Mesenteric fat pad (tissue), 1 donor: Measurements from ENCODE around the gene PGLYRP2. TPM values are rescaled to one million over a fixed set of nuclear protein-coding genes. Genes with fewer than 3 reads are reported as not detected.
A peak's percentile ranks its signal among the peaks of the same experiment; 100 is the strongest.

Experiments
- DNase-seq: peaks from one replicate; pipeline ENCODE4 v3.0.0-alpha.2; 2020; ENCODE audit warnings: low spot score
- total RNA-seq: library from RNA; stranded (reverse); fragmentation: NEBNext Ultra II Directional; extraction: Animal tissue kit (Norgen Biotek cat#: 25700); gene quantifications from one replicate; pipeline ENCODE4 v1.2.1, GENCODE V29; 2021
- donor health status: DM: yes; HTN: yes; CAD: no.

PGLYRP2 gene
- total RNA-seq, 1 donor from 2014 or later, result not detected

DNA sequence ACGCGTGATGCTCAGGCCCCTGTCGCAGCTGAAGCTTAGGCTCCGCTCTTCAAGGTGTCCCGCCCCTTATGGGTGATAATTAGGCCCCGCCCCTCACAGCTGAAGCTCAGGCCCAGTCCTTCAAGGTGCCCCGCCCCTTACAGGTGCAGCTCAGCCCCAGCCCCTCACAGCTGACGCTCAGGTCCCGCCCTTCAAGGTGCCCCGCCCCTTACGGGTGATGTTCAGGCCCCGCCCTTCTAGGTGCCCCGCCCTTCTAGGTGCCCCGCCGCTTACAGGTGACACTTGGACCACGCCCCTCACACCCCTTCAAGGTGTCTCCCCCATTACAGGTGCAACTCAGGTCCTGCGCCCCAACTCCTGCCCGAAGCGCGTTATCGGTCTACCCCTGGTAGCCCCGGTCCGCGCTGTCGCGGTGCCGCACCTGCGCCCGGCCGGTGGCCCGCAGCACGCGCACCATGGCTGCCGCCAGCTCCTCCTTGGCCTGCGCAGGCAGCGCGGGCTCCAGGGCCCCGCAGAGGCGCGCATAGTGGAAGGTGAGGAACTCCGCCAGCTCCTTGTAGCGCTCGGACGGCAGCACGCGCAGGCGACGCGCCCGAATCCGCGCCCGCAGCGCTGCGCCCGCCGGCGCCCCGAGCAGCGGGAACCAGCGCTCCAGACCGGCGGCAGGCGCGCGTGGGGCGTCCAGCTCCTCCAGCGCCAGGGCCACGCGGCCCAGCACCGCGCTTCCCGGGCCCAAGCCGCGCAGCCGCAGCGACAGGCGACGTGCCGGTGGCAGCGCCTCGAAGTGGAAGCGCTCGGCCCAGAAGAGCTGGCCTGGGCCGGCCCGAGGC lies 22.2 kb downstream of the PGLYRP2 start:
- no peak for DNase-seq

GRCh38 chr19:15456441-15456840 lies 22.9 kb downstream of the PGLYRP2 start:
- no peak for DNase-seq

GRCh38 chr19:15455996-15456395 lies 23.3 kb downstream of the PGLYRP2 start:
- DNase-seq, result no peak

DNA sequence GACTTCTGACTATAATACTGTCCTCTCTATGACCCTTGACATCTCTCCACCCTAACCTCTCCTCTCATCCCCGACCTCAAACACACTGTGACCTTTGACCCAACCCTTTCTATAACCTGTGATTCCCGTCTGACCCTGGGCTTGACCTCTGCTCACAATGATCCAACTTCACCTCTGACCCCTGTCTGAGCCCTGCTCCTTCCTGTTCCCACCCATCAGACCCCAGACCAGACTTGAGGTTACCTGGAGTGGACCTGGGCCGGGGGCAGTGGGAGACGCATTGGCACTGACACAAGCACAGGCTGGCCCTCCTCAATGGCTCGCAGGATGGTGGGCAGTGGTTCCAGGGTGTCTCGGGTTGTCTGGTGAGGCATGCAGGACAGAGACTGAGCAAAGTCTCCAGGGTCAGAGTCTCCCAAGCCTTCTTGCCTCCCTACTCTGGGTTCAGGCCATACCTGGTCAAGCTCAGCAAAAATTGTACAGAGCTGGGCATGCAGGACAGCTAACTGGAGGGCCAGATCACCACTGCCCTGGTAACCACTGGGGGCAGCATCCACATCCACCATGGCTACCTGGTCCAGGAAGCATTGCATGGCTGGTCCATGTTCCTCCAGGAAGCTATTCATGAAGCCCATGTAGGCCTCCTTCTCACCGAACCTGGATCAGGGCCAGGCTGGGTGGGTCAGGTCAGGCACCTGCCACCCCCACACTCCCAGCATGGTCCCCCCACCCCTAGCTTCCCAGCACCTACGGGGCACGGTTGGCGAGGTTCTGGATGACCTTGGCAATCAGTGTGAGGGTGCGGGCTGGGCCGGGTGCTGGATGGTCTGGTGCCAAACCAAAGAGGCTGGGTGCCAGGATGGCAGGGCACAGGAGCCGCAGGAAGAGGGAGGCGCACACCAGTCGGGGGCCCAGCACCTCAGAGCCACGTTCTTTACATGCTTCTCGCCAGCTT lies 25.1 kb downstream of the PGLYRP2 start:
- DNase-seq, result no peak

GRCh38 chr19:15453091-15453578 lies 26.2 kb downstream of the PGLYRP2 start:
- DNase-seq, result no peak

DNA sequence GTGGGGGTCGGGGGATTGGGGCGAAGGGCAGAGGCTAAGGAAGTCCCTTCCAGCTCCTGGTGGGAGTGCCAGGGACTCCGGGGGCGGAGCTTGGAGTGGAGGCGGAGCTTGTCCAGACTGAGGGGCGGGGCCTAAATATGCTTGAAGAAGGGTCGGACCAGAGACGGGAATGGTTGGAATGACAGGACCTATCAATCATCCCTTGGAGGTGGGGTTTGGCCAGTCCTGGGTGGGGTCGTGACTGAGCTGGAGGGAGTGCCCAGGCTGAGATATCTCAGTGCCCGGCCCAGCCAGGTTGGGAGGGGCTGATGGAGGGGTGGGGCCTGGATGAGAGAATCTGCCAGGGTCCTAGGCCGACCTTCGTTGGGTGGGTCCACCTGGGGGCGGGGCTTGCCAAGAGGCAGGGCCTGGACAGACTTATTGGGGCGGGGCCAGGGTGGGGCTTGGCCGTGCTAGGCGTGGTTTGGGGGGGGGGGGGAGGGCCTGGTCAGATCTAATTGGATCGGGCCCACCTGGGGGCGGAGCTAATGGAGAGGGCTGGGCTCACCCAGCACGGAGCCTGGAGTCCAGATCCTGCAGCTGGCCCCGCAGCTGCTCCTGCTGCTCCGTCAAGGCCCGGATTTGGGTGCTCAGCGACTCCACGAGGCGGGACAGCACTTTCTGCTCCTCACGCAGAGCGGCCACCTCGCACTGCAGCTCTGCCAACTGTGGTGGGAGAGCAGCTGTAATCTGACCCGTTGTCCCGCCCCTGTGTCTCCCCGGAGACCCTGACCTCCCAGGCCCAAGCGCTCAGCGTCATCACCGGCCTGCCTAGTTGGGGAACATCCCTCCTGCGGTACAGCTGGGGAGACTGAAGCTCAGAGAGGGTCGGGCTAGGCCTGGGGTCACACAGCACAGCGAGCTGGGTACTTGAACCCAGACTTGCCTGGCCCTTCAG lies 26.9 kb downstream of the PGLYRP2 start:
- DNase-seq, result no peak

DNA sequence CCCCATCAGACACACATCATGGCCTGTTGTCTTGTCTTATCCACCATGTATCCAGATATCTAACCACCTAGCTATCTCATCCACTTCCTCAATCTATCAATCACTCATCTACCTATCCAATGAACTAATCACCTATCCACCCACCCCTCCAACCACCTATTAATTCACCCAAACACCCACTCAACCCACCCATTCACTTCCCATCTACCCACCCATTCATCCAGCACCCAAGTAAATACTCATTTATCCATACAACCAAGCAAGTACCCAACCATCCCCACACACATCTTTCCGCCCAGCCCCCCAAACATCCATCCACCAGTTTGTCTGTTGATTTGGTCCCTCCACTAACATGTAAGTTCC lies 28.8 kb downstream of the PGLYRP2 start:
- no peak for DNase-seq

DNA sequence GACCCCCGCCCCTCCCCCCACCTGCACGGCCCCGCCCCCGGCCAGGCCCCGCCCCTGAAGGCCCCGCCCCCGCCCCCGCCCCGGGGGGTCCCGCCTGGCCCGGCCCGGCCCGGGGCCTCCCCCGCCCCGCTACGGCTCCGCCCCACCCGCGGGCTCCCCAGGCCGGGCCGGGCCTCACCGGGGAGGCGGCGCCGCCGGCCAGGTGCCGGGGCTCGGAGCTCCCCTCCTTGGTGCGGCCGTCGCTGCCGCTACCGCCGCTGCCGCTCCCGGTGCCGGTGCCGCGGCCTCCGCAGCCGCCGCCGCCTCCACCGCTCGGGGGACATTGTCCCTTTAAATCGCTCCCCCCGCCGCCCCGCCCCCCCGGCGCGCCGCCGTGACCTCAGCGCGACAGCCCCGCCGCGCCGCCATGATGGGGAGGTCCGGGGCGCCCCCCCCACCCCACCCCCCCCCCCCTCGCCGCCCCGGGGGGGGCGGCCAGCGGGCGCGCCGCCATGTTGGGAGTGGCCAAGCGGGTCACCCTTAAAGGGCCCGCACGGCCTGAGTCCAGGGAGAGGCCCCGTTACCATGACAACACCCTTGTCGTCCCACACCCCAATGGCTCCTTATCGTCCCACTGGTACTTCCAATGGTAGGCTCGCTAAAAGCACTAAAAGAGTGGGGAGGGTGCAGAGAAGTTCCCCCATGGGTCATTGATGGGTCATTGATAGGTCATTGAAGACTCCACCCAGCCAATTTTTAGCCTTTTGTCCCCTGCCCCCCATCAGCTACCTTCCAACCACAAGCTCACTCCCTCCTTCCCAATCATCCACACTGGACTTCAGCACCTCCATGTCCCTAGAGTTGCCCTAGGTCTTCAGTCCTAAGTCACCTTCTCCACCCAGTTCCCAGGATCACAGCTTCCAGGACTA lies 29.4 kb downstream of the PGLYRP2 start, which contains the start of gene WIZ:
WIZ (minus strand) TSS at position 337 of the 908 bp plus-strand sequence. CDS start 1,649 bp downstream, outside the sequence.
- peak; percentile 95 for DNase-seq

DNA sequence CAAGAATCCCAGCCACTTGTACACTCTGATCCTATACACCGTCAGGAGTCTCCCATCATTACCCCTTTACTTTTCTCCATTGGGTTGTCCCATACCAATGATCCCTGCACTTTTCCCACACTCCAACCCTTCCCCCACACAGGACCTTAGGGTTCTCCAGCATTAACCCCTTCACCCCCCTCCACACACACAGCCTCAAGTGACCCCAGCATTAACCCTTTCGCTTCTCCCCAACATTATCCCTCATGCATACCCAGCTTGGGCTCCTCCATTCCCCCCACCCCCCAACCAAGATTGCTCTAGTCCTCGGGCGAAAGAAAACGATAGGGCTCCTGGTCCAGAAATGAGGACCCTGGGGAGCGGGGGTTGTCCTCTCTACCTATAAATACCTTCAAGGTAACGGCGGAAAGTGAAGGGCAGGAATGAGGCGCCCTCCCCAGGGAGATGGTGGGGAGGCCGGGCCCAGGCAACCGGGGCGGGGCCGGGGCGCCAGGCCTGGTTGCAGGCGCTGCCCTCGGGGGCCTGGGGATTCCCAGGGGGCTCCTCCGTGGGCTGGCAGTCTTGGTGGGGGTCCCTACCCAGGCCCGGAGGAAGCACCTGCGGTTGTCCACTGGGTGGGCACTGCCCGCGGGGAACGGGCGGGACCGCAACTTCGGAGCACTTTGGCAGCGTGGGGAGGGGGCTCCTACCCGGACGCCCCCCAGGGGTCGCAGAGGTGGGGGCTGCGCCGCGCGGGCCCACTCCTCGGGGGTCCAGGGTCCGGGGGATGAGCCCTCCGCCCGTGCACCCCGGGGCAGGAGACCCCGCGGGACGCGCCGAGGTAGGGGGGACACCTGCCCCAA lies 30.3 kb downstream of the PGLYRP2 start:
- no peak for DNase-seq

DNA sequence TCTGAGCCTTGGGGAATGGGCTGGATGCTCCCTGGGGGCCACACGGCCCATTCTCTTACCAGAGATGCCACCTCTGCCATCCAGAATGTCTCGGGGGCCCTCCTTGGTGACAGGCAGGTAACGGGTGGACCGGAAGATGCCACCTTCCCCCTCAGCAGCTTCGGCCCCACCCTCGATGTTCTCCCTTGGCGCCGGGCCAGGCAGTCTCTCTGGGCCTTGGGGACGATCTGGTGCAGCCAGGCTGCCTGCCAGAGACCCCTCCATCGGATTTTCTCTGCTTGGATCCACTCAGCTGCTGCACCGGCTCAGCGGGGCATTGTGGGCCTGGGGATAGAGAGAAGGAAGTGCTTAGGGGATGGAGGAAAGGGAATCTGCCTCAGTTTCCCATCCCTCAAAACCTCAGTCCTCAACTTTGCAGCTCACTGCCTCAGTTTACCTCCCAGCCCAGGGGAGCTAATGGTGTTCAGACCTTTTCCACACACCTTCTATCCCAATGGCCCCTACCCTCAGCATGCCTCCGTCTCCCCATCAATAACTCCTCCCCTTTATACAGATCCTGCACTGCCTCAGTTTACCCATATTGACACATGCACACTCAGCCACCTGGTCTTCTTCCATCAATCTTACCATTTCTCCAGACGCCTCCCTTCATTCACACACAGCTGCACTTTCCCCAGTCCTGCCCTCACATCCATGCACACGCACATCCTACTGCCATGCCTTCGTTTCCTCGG lies 31.1 kb downstream of the PGLYRP2 start:
- no peak for DNase-seq

GRCh38 chr19:15447057-15447456 lies 32.2 kb downstream of the PGLYRP2 start:
- no peak for DNase-seq

DNA sequence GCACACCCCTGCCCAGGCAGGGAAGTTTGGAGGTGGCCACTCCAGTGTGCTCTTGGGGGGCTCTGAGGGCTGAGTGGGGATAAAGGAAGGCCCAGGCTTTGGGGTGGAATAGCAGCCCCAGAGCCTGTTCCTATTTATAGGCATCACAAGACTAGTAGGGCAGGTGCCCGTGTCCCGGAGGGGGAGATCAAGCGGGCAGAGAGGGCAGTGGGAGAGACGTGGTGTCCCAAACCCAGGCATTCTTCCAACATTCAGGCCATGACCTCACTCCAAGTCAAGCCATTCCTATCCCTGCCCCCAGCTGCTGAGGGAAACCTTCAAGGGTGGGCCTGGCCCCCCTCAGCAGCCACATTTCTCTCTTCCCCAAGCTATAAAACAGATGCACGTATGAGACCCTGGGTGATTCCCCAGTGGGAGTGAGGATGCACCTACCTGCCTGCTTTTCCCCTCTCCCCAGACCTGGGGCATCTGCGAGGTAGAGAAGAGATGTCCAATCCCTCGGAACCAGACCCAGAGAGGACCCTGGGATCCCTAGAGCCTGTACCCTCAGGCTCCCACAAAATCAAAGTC lies 33.4 kb downstream of the PGLYRP2 start:
- DNase-seq, result no peak

DNA sequence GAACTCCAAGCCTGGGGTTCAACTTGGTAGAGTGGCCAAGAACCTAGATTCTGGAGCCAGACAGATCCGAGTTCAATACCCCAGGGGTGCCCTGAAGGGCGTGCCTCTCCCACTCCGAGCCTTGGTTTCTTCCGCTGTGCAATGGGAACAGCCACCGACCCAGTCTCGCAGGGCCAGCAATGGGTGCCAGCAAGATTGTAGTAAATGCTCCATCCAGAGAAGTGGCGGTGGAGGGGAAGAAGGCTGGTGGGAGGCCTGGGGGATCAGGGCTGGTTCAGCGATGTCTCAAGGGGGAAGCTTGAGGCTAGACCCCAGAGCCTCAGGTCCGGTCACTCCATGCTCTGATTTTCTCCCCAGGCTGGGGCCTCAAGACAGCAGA lies 34.1 kb downstream of the PGLYRP2 start:
- no peak for DNase-seq

DNA sequence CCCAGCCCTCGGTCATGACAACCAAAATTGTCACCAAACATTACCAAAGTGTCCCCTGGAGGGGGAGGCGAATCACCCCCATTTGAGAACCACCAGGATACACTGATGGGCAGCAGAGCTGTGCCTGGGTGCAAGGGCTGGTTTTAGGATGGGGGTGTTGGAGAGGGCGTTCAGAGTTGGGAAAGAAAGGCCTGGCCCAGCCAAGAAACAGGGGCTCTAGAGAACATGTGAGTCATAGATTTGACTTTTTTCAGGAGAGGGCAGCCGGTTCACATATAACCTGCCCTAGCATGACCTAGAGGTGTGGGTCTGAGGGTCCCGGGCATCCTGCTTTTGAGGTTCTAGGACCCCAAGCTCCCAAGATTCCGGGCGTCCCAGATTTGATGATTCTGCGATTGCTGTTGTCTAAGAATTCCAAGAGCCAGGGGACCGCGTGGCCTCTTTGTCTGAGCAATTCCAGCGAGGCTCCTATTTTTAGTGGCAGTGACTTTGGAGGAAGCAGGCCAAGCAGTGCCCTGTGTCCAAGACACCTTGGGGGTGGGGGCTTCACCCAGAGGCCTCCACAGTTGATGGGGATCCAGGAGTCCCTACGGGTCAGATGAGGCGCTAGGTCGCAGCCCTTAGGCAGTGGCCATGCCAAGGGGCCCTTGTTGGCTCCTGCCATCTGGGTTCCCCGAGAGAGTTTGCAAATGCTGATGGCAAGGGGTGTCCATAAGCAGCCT lies 34.6 kb downstream of the PGLYRP2 start:
- DNase-seq, result no peak

- no peak for DNase-seq
Observed at GRCh38 chr19:15443838-15444237, 35.5 kb downstream of the PGLYRP2 start.

DNA sequence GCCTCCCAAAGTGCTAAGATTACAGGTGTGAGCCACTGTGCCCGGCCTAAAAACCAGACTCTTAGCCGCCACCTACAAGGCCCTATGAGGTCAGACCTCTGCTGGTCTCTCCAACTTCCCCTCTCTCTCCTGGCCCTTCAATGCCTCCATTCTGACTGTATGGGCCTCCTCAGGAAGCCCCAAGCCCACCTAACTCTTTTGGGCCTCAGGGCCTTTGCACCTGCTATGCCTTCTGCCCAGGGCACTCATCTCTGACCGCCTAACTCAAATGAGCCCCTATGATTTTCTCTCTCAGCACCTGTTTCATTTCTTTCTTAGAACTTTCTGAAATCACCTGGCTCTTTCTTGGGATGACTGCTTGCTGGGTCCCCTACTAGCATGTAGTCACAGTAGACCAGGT lies 36.0 kb downstream of the PGLYRP2 start:
- DNase-seq, result no peak
